GM23338 (cell line): ENCODE results near the gene TMEM132D. TPM values are rescaled to one million over a fixed set of nuclear protein-coding genes. Genes with fewer than 3 reads are reported as not detected.

Experiments
- ATAC-seq: fragments of 200-7000 bp; cut with Tn5 transposase; 3 replicates; pipeline ENCODE4 v1.9.1; 2020
- DNase-seq: peaks from one replicate; pipeline ENCODE4 v3.0.0-alpha.2; 2015; ENCODE audit warnings: low spot score
- H2AFZ ChIP-seq: fragments of 200-600 bp; sonication (generic); 2 replicates; pipeline ENCODE4 v1.8.0; 2016; ENCODE audit warnings: antibody characterized with exemption, mild to moderate bottlenecking, moderate library complexity
- H3F3A ChIP-seq: fragments of 200-600 bp; sonication (generic); replicated peaks from 2 replicates; pipeline ENCODE4 v1.8.0; 2017; ENCODE audit warnings: antibody characterized with exemption, mixed run types, low read depth
- H3K27ac ChIP-seq: fragments of 200-600 bp; sonication (generic); 2 replicates; pipeline ENCODE4 v1.6.1; 2016; ENCODE audit warnings: low read depth
- H3K27me3 ChIP-seq: fragments of 200-600 bp; sonication (generic); 2 replicates; pipeline ENCODE4 v1.8.0; 2016; ENCODE audit warnings: mild to moderate bottlenecking, mixed run types, moderate library complexity; ENCODE audit not compliant: insufficient read depth
- H3K36me3 ChIP-seq: fragments of 200-600 bp; sonication (generic); 2 replicates; pipeline ENCODE4 v1.8.0; 2016; ENCODE audit warnings: mild to moderate bottlenecking; ENCODE audit not compliant: insufficient read depth
- H3K4me1 ChIP-seq: fragments of 200-600 bp; sonication (generic); 2 replicates; pipeline ENCODE4 v1.8.0; 2016; ENCODE audit warnings: mild to moderate bottlenecking, moderate library complexity; ENCODE audit not compliant: insufficient read depth
- H3K4me2 ChIP-seq: fragments of 200-600 bp; sonication (generic); 2 replicates; pipeline ENCODE4 v1.7.1; 2017; ENCODE audit warnings: mixed run types
- H3K4me3 ChIP-seq: fragments of 200-600 bp; sonication (generic); 2 replicates; pipeline ENCODE4 v1.6.1; 2016; ENCODE audit warnings: mixed run types
- H3K79me2 ChIP-seq: fragments of 200-600 bp; sonication (generic); replicated peaks from 2 replicates; pipeline ENCODE4 v1.8.0; 2017; ENCODE audit warnings: mild to moderate bottlenecking; ENCODE audit not compliant: insufficient read depth
- H3K9me2 ChIP-seq: fragments of 200-600 bp; sonication (generic); 2 replicates; pipeline ENCODE4 v1.8.0; 2017; ENCODE audit not compliant: insufficient read depth
- H4K20me1 ChIP-seq: fragments of 200-600 bp; sonication (generic); replicated peaks from 2 replicates; pipeline ENCODE4 v1.8.0; 2017; ENCODE audit warnings: mild to moderate bottlenecking; ENCODE audit not compliant: insufficient read depth
- H3K27ac Mint-ChIP-seq: 2 replicates; pipeline ENCODE4 v1.8.0; 2020; ENCODE audit warnings: inconsistent platforms, mild to moderate bottlenecking, moderate library complexity, mixed read lengths
- H3K27me3 Mint-ChIP-seq: 3 replicates; pipeline ENCODE4 v1.8.0; 2022; ENCODE audit warnings: low read depth, mild to moderate bottlenecking, moderate library complexity, mixed read lengths, inconsistent platforms; ENCODE audit not compliant: insufficient read depth, poor library complexity
- H3K36me3 Mint-ChIP-seq: 3 replicates; pipeline ENCODE4 v1.8.0; 2021; ENCODE audit warnings: low read depth, mild to moderate bottlenecking, inconsistent platforms, moderate library complexity, mixed read lengths
- H3K4me1 Mint-ChIP-seq: 3 replicates; pipeline ENCODE4 v1.8.0; 2020; ENCODE audit warnings: mild to moderate bottlenecking, inconsistent platforms, mixed read lengths
- H3K4me3 Mint-ChIP-seq: 3 replicates; pipeline ENCODE4 v1.8.0; 2021; ENCODE audit warnings: moderate library complexity, mild to moderate bottlenecking, inconsistent platforms, mixed read lengths
- H3K9me3 Mint-ChIP-seq: 3 replicates; pipeline ENCODE4 v1.8.0; 2020; ENCODE audit warnings: moderate library complexity, mild to moderate bottlenecking, inconsistent platforms, mixed read lengths
- CREB1 ChIP-seq: fragments of 250-450 bp; sonication (Bioruptor Pico); IDR thresholded peaks from 2 replicates; pipeline ENCODE4 v1.5.0; 2020; ENCODE audit warnings: low read depth, mild to moderate bottlenecking, moderate library complexity
- ETS1 ChIP-seq: IDR thresholded peaks from 2 replicates; pipeline ENCODE4 v1.6.1; 2016; ENCODE audit warnings: antibody characterized with exemption
- EZH2 ChIP-seq: fragments of 200-600 bp; sonication (generic); IDR thresholded peaks from one replicate; pipeline ENCODE4 v1.8.0; 2017; ENCODE audit warnings: antibody characterized with exemption, mild to moderate bottlenecking, low read depth; ENCODE audit not compliant: unreplicated experiment
- EZH2phosphoT487 ChIP-seq: fragments of 200-600 bp; sonication (generic); IDR thresholded peaks from one replicate; pipeline ENCODE4 v1.8.1; 2018; ENCODE audit warnings: antibody characterized with exemption; ENCODE audit not compliant: unreplicated experiment
- NANOG ChIP-seq: IDR thresholded peaks from 2 replicates; pipeline ENCODE4 v1.6.1; 2016; ENCODE audit warnings: antibody characterized with exemption, borderline replicate concordance
- POLR2AphosphoS5 ChIP-seq: IDR thresholded peaks from 2 replicates; pipeline ENCODE4 v1.6.1; 2016; ENCODE audit warnings: antibody characterized with exemption, low read depth
- REST ChIP-seq: IDR thresholded peaks from one replicate; pipeline ENCODE4 v1.6.1; 2018; ENCODE audit warnings: antibody characterized with exemption; ENCODE audit not compliant: unreplicated experiment
- ZNF114 ChIP-seq: fragments of 250-450 bp; sonication (Bioruptor Pico); IDR thresholded peaks from 2 replicates; pipeline ENCODE4 v1.5.0; 2020; ENCODE audit warnings: mild to moderate bottlenecking, moderate library complexity
- ZNF331 ChIP-seq: fragments of 250-450 bp; sonication (Bioruptor Pico); IDR thresholded peaks from 2 replicates; pipeline ENCODE4 v1.5.0; 2020; ENCODE audit warnings: low read depth, mild to moderate bottlenecking, moderate library complexity
- polyA plus RNA-seq: library from polyadenylated mRNA; unstranded; fragments of >200 nt; fragmentation: Nextera tagmentation; extraction: Ambion mirVana; gene quantifications from 2 replicates; pipeline ENCODE4 v1.2.1, GENCODE V29; 2016
- total RNA-seq: library from RNA; depleted of rRNA; stranded (reverse); fragments of >200 nt; shearing (Covaris generic); gene quantifications from 2 replicates; pipeline ENCODE4 v1.2.3, GENCODE V29; 2014

TMEM132D gene
- total and polyA plus RNA-seq, 2 experiments from 2014 or later, result 0.44 to 5.3 TPM

- Mint-ChIP-seq H3K27me3 (peaks cover 3% of the 10 kb centered on the region), H3K4me3 (no peak overlapping the region), H3K4me1 (no peaks in the 10 kb centered on the region), H3K36me3 (peaks cover 49% of the 10 kb centered on the region), H3K9me3 (peaks cover 95% of the 10 kb centered on the region), H3K27ac (no peak overlapping the region)
- Histone ChIP-seq H3K27me3 (no peaks in the 10 kb centered on the region), H3F3A (no peaks in the 10 kb centered on the region), H3K36me3 (no peaks in the 10 kb centered on the region), H3K4me3 (no peak overlapping the region), H4K20me1 (no peaks in the 10 kb centered on the region), H3K9me2 (no peaks in the 10 kb centered on the region), H2AFZ (no peak overlapping the region), H3K79me2 (no peaks in the 10 kb centered on the region; the same call in 1 of the 2 replicates), H3K4me2 (no peak overlapping the region), H3K4me1 (peaks cover 5% of the 10 kb centered on the region; the same call in 1 of the 2 replicates), H3K27ac (no peak overlapping the region)
- no peak for ATAC-seq
- no peak for DNase-seq
- no peak for TF ChIP-seq EZH2phosphoT487
- no peak for TF ChIP-seq ZNF114
- no peak for TF ChIP-seq EZH2
- no peak for TF ChIP-seq ETS1
- no peak for TF ChIP-seq CREB1 (CRISPR knock-in tag)
- TF ChIP-seq POLR2AphosphoS5, result no peak
- TF ChIP-seq NANOG, result no peak
- TF ChIP-seq ZNF331 (CRISPR knock-in tag), result no peak
Measured at GRCh38 chr12:129791396-129791795, 112.4 kb downstream of the TMEM132D start.

- peaks cover 5% of the 10 kb centered on the region; the same call in 1 of the 2 replicates for H3K4me1 ChIP-seq
- no peaks in the 10 kb centered on the region for H3K9me2 ChIP-seq
- Mint-ChIP-seq H3K9me3 (peaks cover 97% of the 10 kb centered on the region), H3K27me3 (peaks cover 3% of the 10 kb centered on the region), H3K36me3 (peaks cover 51% of the 10 kb centered on the region), H3K4me3 (no peak overlapping the region), H3K4me1 (no peaks in the 10 kb centered on the region), H3K27ac (no peak overlapping the region)
- H2AFZ ChIP-seq, result no peak overlapping the region
- H3K27me3 ChIP-seq, result no peaks in the 10 kb centered on the region
- H3K4me3 ChIP-seq, result no peak overlapping the region
- H3K27ac ChIP-seq, result no peak overlapping the region
- H3K4me2 ChIP-seq, result no peak overlapping the region
- no peak for DNase-seq
- ATAC-seq, result no peak
- no peaks in the 10 kb centered on the region for H4K20me1 ChIP-seq
- no peaks in the 10 kb centered on the region for H3K36me3 ChIP-seq
- no peaks in the 10 kb centered on the region for H3F3A ChIP-seq
- no peaks in the 10 kb centered on the region; the same call in 1 of the 2 replicates for H3K79me2 ChIP-seq
- TF ChIP-seq ZNF331 (CRISPR knock-in tag), result no peak
- no peak for TF ChIP-seq REST
- no peak for TF ChIP-seq ZNF114
- no peak for TF ChIP-seq EZH2phosphoT487
- no peak for TF ChIP-seq EZH2
- no peak for TF ChIP-seq ETS1
Measured at GRCh38 chr12:129790930-129791329, 112.9 kb downstream of the TMEM132D start.
